GM12801 (cell line): ENCODE results near the gene DCTN3.

Experiments used
- TF ChIP-seq, protein P1 (sequence below): IDR thresholded peaks from one replicate; pipeline ENCODE4 v1.5.1; 2011; ENCODE audit warnings: control low read depth; ENCODE audit not compliant: insufficient read length; ENCODE audit errors: extremely low read depth

The DCTN3 gene

GRCh38 chr9:34571481-34571810 is 48.8 kb downstream of the DCTN3 start:
- TF ChIP-seq, protein P1, sequence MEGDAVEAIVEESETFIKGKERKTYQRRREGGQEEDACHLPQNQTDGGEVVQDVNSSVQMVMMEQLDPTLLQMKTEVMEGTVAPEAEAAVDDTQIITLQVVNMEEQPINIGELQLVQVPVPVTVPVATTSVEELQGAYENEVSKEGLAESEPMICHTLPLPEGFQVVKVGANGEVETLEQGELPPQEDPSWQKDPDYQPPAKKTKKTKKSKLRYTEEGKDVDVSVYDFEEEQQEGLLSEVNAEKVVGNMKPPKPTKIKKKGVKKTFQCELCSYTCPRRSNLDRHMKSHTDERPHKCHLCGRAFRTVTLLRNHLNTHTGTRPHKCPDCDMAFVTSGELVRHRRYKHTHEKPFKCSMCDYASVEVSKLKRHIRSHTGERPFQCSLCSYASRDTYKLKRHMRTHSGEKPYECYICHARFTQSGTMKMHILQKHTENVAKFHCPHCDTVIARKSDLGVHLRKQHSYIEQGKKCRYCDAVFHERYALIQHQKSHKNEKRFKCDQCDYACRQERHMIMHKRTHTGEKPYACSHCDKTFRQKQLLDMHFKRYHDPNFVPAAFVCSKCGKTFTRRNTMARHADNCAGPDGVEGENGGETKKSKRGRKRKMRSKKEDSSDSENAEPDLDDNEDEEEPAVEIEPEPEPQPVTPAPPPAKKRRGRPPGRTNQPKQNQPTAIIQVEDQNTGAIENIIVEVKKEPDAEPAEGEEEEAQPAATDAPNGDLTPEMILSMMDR: no peak

DNA sequence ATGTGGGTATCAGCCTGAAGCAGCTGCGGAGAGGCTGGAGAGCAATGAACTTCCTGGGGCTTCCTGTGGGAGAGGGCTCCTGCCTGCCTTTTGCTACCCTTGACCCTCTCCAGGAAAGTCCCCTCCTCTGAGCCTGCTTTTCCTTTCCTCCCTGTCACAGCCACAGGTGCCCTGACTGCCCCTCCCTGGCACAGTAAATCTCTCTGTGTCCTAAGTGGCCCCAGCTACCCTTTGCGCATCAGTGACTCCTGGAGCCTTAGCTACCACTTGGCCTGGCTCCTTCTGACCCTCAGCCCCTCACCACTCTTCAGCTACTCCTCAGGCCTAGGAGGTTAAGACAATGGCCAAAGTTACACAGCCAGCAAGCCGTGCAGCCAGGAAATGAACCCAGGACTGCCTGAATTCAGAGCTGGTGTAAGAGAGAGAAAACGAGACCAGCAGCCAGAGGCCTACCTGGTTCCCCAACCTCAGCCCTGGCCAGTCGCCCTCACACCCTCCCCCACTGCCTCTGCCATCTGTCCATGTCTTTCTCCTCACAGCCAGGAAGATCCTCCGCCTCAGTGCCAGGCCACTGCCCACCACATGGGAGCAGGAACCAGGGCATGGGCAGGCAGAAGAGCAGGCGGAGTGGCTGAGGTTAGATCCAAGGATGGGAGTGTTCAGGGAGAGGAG is 49.4 kb downstream of the DCTN3 start:
- TF ChIP-seq, protein P1: no peak

DNA sequence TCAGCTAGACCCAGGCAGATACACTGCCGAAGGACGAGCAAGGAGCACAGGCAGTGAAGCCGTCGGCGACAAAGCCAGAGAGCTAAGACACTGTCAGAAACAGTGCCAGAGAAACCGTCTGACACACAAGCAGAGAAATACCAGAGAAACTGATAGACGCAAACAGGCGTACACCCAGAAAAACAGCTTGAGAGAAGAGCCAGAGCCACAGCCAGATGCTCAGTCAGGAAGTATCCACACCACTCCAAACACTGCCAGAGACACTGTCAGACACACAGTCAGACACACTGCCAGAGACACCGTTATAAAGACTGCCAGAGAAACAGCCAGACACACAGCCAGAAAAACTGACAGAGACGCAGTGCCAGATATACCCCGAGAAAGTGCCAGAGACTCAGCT is 49.9 kb downstream of the DCTN3 start:
- TF ChIP-seq, protein P1: no peak

GRCh38 chr9:34568774-34569173 is 51.5 kb downstream of the DCTN3 start:
- TF ChIP-seq, protein P1: no peak

GRCh38 chr9:34568133-34568532 is 52.2 kb downstream of the DCTN3 start:
- TF ChIP-seq, protein P1: no peak

DNA sequence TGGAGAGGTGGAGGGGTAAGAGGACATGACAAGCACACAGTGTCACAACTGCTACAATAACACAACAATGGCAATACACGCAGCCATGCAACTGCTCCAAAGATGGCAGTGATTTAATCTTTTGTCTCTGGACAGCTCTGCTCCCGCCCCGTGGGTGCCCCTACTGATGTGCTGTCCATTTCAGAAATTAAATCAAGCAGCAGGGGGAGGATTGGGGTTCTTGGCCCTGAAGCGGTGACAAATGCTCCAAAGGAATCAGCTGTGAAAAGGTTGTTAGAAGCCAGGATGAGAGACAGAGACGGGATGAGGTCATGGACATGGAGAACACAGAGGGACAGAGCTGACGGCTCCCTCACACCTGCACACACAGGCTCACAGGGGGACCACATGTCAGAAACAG is 53.3 kb downstream of the DCTN3 start:
- TF ChIP-seq, protein P1: no peak

DNA sequence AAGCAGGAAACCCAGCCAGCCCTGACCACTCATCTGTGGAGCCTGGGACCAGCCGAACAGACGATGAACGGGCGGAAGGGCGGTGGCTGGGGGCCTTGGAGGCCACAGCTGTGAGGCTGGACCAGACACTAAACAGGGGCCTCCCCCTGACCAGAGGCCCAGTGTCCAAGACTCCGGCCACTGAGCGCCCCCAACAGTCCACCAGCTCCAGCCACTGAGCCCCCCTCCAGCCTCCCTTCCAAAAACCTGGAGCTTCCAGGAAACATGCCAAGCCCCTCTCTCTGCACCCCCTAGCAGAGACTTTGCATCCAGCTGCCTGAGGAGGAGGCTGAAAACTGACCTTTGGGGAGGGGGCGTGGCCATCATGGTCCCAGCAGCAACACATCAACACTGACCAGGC is 54.0 kb downstream of the DCTN3 start:
- TF ChIP-seq, protein P1: no peak
